ENCODE data around the gene ELOVL6. TPM values are rescaled to one million over a fixed set of nuclear protein-coding genes. Genes with fewer than 3 reads are reported as not detected.

The ELOVL6 gene
- total and polyA plus RNA-seq, 2 of the 4 experiments (the other 2 are of a cell fraction), result 17.9 to 19.0 TPM

DNA sequence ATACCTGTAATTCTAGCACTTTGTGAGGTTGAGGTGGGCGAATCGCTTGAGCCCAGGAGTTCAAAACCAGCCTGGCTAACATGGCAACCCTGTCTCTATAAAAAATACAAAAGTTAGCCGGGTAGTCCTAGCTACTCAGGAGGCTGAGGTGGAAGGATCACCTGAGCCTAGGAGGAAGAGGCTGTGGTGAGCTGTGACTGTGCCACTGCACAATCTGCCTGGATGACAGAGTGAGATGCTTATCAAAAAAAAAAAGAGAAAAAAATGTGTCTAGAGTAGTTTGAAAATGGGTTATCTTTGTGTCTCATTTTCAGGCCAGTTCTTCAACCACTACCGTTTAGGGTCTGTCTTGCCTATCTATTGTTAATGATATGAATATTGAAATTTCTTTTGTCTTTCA lies 187.6 kb downstream of the ELOVL6 start:
- BruUV-seq (replicated peaks), result no TSS peak
- Histone ChIP-seq H2AK9ac (replicated peaks; ENCODE audit: low read depth, low read length, poor library complexity) (no peak overlapping the region), H2BK5ac (ENCODE audit: low read depth, low read length, poor library complexity, severe bottlenecking) (no peak overlapping the region), H2BK20ac (ENCODE audit: low read depth, low read length) (no peak overlapping the region), H3K18ac (ENCODE audit: low read depth, low read length) (no peak overlapping the region), H3K4me2 (ENCODE audit: low read depth, low read length) (no peak overlapping the region), H2AK5ac (ENCODE audit: low read depth, low read length) (no peak overlapping the region), H3K4me3 (ENCODE audit: insufficient read depth, low read depth, low read length) (no peak overlapping the region), H3K56ac (ENCODE audit: extremely low read depth, insufficient read depth, low read length) (no peak overlapping the region), H4K5ac (ENCODE audit: low read depth, low read length) (no peak overlapping the region), H4K20me1 (ENCODE audit: insufficient read depth, low read length) (no peaks in the 10 kb centered on the region), H3K23ac (ENCODE audit: low read depth, low read length) (no peak overlapping the region), H3K4me1 (ENCODE audit: control insufficient read depth, insufficient read depth, low read length) (no peaks in the 10 kb centered on the region), H3K36me3 (ENCODE audit: control insufficient read depth, insufficient read depth, low read length) (no peaks in the 10 kb centered on the region), H2BK15ac (ENCODE audit: low read depth, low read length) (no peak overlapping the region), H3K9me3 (ENCODE audit: control insufficient read depth, insufficient read depth, low read length) (no peaks in the 10 kb centered on the region), H4K91ac (ENCODE audit: insufficient read depth, low read depth, low read length) (no peak overlapping the region), H3K27ac (ENCODE audit: insufficient read depth, low read length) (no peak overlapping the region), H3K9ac (ENCODE audit: low read depth, low read length) (no peak overlapping the region), H2BK120ac (ENCODE audit: low read depth, low read length) (no peak overlapping the region), H2AFZ (replicated peaks; ENCODE audit: low read length, poor library complexity) (no peak overlapping the region), H3K14ac (replicated peaks; ENCODE audit: low read depth, low read length) (no peak overlapping the region), H3K4ac (ENCODE audit: low read depth, low read length) (no peak overlapping the region), H4K8ac (ENCODE audit: low read depth in 2 of 2, low read length in 2 of 2) (no peak overlapping the region), H3K27me3 (ENCODE audit: control insufficient read depth, insufficient read depth, low read length) (no peaks in the 10 kb centered on the region), H3K79me1 (ENCODE audit: low read depth in 1 of 2, low read length in 2 of 2) (no peaks in the 10 kb centered on the region), H3K9me1 (ENCODE audit: insufficient read depth, low read length) (no peaks in the 10 kb centered on the region)
- no peak for DNase-seq
- WGBS, 2 experiments (ENCODE audit: extremely low coverage in 2 of 2, insufficient read length in 1 of 2), result no CpG with 5 or more reads among the region's 4 CpGs
- CTCF ChIA-PET, result no interaction called here
- in situ Hi-C loops (cut with MboI; ENCODE audit: low sequenced_read_pairs), result loop anchor here (25.0 kb wide), 1 partner anchor 302 kb away; no protein-coding TSS in a partner anchor
- ATAC-seq (ENCODE audit: low read depth), result no peak
- POLR2A ChIA-PET (ENCODE audit: unreplicated experiment), result no interaction called here
- intact Hi-C loops (cut with micrococcal nuclease), result no loop called here
- dilution Hi-C loops (cut with HindIII; ENCODE audit: low sequenced_read_pairs, unreplicated experiment), result no loop called here
- no peak for TF ChIP-seq MXI1 (IDR thresholded peaks at IDR 0.05; ENCODE audit: borderline replicate concordance, low read depth, low read length)
- no peak for TF ChIP-seq MAFK (IDR thresholded peaks at IDR 0.05; ENCODE audit: low read depth, low read length)
- TF ChIP-seq, protein P1, sequence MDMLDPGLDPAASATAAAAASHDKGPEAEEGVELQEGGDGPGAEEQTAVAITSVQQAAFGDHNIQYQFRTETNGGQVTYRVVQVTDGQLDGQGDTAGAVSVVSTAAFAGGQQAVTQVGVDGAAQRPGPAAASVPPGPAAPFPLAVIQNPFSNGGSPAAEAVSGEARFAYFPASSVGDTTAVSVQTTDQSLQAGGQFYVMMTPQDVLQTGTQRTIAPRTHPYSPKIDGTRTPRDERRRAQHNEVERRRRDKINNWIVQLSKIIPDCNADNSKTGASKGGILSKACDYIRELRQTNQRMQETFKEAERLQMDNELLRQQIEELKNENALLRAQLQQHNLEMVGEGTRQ (IDR thresholded peaks at IDR 0.05; ENCODE audit: low read depth, low read length), result no peak
- TF ChIP-seq MAZ (IDR thresholded peaks at IDR 0.05; ENCODE audit: borderline replicate concordance, low read depth, low read length), result no peak
- TF ChIP-seq BHLHE40 (IDR thresholded peaks at IDR 0.05; ENCODE audit: low read depth, low read length), result no peak
- TF ChIP-seq SMC3 (IDR thresholded peaks at IDR 0.05; ENCODE audit: low read depth, low read length), result no peak
- TF ChIP-seq RCOR1 (IDR thresholded peaks at IDR 0.05; ENCODE audit: insufficient replicate concordance, low read length), result no peak
- no peak for TF ChIP-seq CHD1 (IDR thresholded peaks at IDR 0.05; ENCODE audit: low read depth, low read length)
- TF ChIP-seq, protein P2, sequence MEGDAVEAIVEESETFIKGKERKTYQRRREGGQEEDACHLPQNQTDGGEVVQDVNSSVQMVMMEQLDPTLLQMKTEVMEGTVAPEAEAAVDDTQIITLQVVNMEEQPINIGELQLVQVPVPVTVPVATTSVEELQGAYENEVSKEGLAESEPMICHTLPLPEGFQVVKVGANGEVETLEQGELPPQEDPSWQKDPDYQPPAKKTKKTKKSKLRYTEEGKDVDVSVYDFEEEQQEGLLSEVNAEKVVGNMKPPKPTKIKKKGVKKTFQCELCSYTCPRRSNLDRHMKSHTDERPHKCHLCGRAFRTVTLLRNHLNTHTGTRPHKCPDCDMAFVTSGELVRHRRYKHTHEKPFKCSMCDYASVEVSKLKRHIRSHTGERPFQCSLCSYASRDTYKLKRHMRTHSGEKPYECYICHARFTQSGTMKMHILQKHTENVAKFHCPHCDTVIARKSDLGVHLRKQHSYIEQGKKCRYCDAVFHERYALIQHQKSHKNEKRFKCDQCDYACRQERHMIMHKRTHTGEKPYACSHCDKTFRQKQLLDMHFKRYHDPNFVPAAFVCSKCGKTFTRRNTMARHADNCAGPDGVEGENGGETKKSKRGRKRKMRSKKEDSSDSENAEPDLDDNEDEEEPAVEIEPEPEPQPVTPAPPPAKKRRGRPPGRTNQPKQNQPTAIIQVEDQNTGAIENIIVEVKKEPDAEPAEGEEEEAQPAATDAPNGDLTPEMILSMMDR (conservative IDR thresholded peaks at IDR 0.05; ENCODE audit: low read depth, low read length), result no peak
- TF ChIP-seq CEBPB (IDR thresholded peaks at IDR 0.05; ENCODE audit: low read depth, low read length), result no peak
- TF ChIP-seq FOS (IDR thresholded peaks at IDR 0.05; ENCODE audit: low read depth, low read length), result no peak
- no peak for TF ChIP-seq POLR2A (IDR thresholded peaks at IDR 0.05; ENCODE audit: low read depth, low read length)
- no peak for TF ChIP-seq RFX5 (IDR thresholded peaks at IDR 0.05; ENCODE audit: low read depth, low read length)
- no peak for TF ChIP-seq RAD21 (IDR thresholded peaks at IDR 0.05; ENCODE audit: low read length)
- TF ChIP-seq ELK1 (IDR thresholded peaks at IDR 0.05; ENCODE audit: borderline replicate concordance, low read depth, low read length), result no peak
- no peak for TF ChIP-seq NFE2L2 (IDR thresholded peaks at IDR 0.05; ENCODE audit: low read depth, low read length)
